GM23338 (cell line): ENCODE results near the gene NLRC5. TPM values are rescaled to one million over a fixed set of nuclear protein-coding genes. Genes with fewer than 3 reads are reported as not detected.
"Not testable (repeated sequence)": the region's sequence is repeated elsewhere in the genome, so short reads cannot be mapped to it uniquely, and the experiment has no call there.

Experiments used
- ATAC-seq: fragments of 200-7000 bp; cut with Tn5 transposase; 3 replicates; pipeline ENCODE4 v1.9.1; 2020
- DNase-seq: peaks from one replicate; pipeline ENCODE4 v3.0.0-alpha.2; 2015; ENCODE audit warnings: low spot score
- H2AFZ ChIP-seq: fragments of 200-600 bp; sonication (generic); 2 replicates; pipeline ENCODE4 v1.8.0; 2016; ENCODE audit warnings: antibody characterized with exemption, mild to moderate bottlenecking, moderate library complexity
- H3F3A ChIP-seq: fragments of 200-600 bp; sonication (generic); replicated peaks from 2 replicates; pipeline ENCODE4 v1.8.0; 2017; ENCODE audit warnings: antibody characterized with exemption, mixed run types, low read depth
- H3K27ac ChIP-seq: fragments of 200-600 bp; sonication (generic); 2 replicates; pipeline ENCODE4 v1.6.1; 2016; ENCODE audit warnings: low read depth
- H3K27me3 ChIP-seq: fragments of 200-600 bp; sonication (generic); 2 replicates; pipeline ENCODE4 v1.8.0; 2016; ENCODE audit warnings: mild to moderate bottlenecking, mixed run types, moderate library complexity; ENCODE audit not compliant: insufficient read depth
- H3K36me3 ChIP-seq: fragments of 200-600 bp; sonication (generic); 2 replicates; pipeline ENCODE4 v1.8.0; 2016; ENCODE audit warnings: mild to moderate bottlenecking; ENCODE audit not compliant: insufficient read depth
- H3K4me1 ChIP-seq: fragments of 200-600 bp; sonication (generic); 2 replicates; pipeline ENCODE4 v1.8.0; 2016; ENCODE audit warnings: mild to moderate bottlenecking, moderate library complexity; ENCODE audit not compliant: insufficient read depth
- H3K4me2 ChIP-seq: fragments of 200-600 bp; sonication (generic); 2 replicates; pipeline ENCODE4 v1.7.1; 2017; ENCODE audit warnings: mixed run types
- H3K4me3 ChIP-seq: fragments of 200-600 bp; sonication (generic); 2 replicates; pipeline ENCODE4 v1.6.1; 2016; ENCODE audit warnings: mixed run types
- H3K79me2 ChIP-seq: fragments of 200-600 bp; sonication (generic); replicated peaks from 2 replicates; pipeline ENCODE4 v1.8.0; 2017; ENCODE audit warnings: mild to moderate bottlenecking; ENCODE audit not compliant: insufficient read depth
- H3K9me2 ChIP-seq: fragments of 200-600 bp; sonication (generic); 2 replicates; pipeline ENCODE4 v1.8.0; 2017; ENCODE audit not compliant: insufficient read depth
- H4K20me1 ChIP-seq: fragments of 200-600 bp; sonication (generic); replicated peaks from 2 replicates; pipeline ENCODE4 v1.8.0; 2017; ENCODE audit warnings: mild to moderate bottlenecking; ENCODE audit not compliant: insufficient read depth
- H3K27ac Mint-ChIP-seq: 2 replicates; pipeline ENCODE4 v1.8.0; 2020; ENCODE audit warnings: inconsistent platforms, mild to moderate bottlenecking, moderate library complexity, mixed read lengths
- H3K27me3 Mint-ChIP-seq: 3 replicates; pipeline ENCODE4 v1.8.0; 2022; ENCODE audit warnings: low read depth, mild to moderate bottlenecking, moderate library complexity, mixed read lengths, inconsistent platforms; ENCODE audit not compliant: insufficient read depth, poor library complexity
- H3K36me3 Mint-ChIP-seq: 3 replicates; pipeline ENCODE4 v1.8.0; 2021; ENCODE audit warnings: low read depth, mild to moderate bottlenecking, inconsistent platforms, moderate library complexity, mixed read lengths
- H3K4me1 Mint-ChIP-seq: 3 replicates; pipeline ENCODE4 v1.8.0; 2020; ENCODE audit warnings: mild to moderate bottlenecking, inconsistent platforms, mixed read lengths
- H3K4me3 Mint-ChIP-seq: 3 replicates; pipeline ENCODE4 v1.8.0; 2021; ENCODE audit warnings: moderate library complexity, mild to moderate bottlenecking, inconsistent platforms, mixed read lengths
- H3K9me3 Mint-ChIP-seq: 3 replicates; pipeline ENCODE4 v1.8.0; 2020; ENCODE audit warnings: moderate library complexity, mild to moderate bottlenecking, inconsistent platforms, mixed read lengths
- CREB1 ChIP-seq: fragments of 250-450 bp; sonication (Bioruptor Pico); IDR thresholded peaks from 2 replicates; pipeline ENCODE4 v1.5.0; 2020; ENCODE audit warnings: low read depth, mild to moderate bottlenecking, moderate library complexity
- ETS1 ChIP-seq: IDR thresholded peaks from 2 replicates; pipeline ENCODE4 v1.6.1; 2016; ENCODE audit warnings: antibody characterized with exemption
- EZH2 ChIP-seq: fragments of 200-600 bp; sonication (generic); IDR thresholded peaks from one replicate; pipeline ENCODE4 v1.8.0; 2017; ENCODE audit warnings: antibody characterized with exemption, mild to moderate bottlenecking, low read depth; ENCODE audit not compliant: unreplicated experiment
- JUNB ChIP-seq: IDR thresholded peaks from one replicate; pipeline ENCODE4 v1.6.1; 2016; ENCODE audit warnings: antibody characterized with exemption; ENCODE audit not compliant: unreplicated experiment
- REST ChIP-seq: IDR thresholded peaks from one replicate; pipeline ENCODE4 v1.6.1; 2018; ENCODE audit warnings: antibody characterized with exemption; ENCODE audit not compliant: unreplicated experiment
- ZNF114 ChIP-seq: fragments of 250-450 bp; sonication (Bioruptor Pico); IDR thresholded peaks from 2 replicates; pipeline ENCODE4 v1.5.0; 2020; ENCODE audit warnings: mild to moderate bottlenecking, moderate library complexity
- ZNF331 ChIP-seq: fragments of 250-450 bp; sonication (Bioruptor Pico); IDR thresholded peaks from 2 replicates; pipeline ENCODE4 v1.5.0; 2020; ENCODE audit warnings: low read depth, mild to moderate bottlenecking, moderate library complexity
- polyA plus RNA-seq: library from polyadenylated mRNA; unstranded; fragments of >200 nt; fragmentation: Nextera tagmentation; extraction: Ambion mirVana; gene quantifications from 2 replicates; pipeline ENCODE4 v1.2.1, GENCODE V29; 2016
- total RNA-seq: library from RNA; depleted of rRNA; stranded (reverse); fragments of >200 nt; shearing (Covaris generic); gene quantifications from 2 replicates; pipeline ENCODE4 v1.2.3, GENCODE V29; 2014

The NLRC5 gene
- total and polyA plus RNA-seq, 2 experiments from 2014 or later, result 2.3 to 3.9 TPM

GRCh38 chr16:57070424-57070823 lies 81.1 kb downstream of the NLRC5 start (continued):
- TF ChIP-seq ETS1 (no peak), REST (no peak), EZH2 (no peak), ZNF114 (CRISPR knock-in tag) (no peak), JUNB (no peak), ZNF331 (CRISPR knock-in tag) (no peak), CREB1 (no peak)

GRCh38 chr16:57071081-57071732 lies 81.8 kb downstream of the NLRC5 start:
- not testable (repeated sequence) for H3K36me3 ChIP-seq, H3K27ac ChIP-seq, H3K27me3 Mint-ChIP-seq, H3K27ac Mint-ChIP-seq, ATAC-seq, H3K27me3 ChIP-seq, DNase-seq, H3K79me2 ChIP-seq, H3K4me3 ChIP-seq, H3K36me3 Mint-ChIP-seq, H3K4me2 ChIP-seq, H3K4me1 Mint-ChIP-seq, H3F3A ChIP-seq, H3K9me2 ChIP-seq, H2AFZ ChIP-seq, H4K20me1 ChIP-seq, H3K4me3 Mint-ChIP-seq, H3K9me3 Mint-ChIP-seq, H3K4me1 ChIP-seq

- Mint-ChIP-seq H3K4me1 (peaks cover 3% of the 10 kb centered on the region; the same call in 1 of the 3 replicates), H3K9me3 (no peaks in the 10 kb centered on the region), H3K27me3 (peaks cover 7% of the 10 kb centered on the region), H3K27ac (no peak overlapping the region), H3K4me3 (no peak overlapping the region), H3K36me3 (no peaks in the 10 kb centered on the region; the same call in 2 of the 3 replicates)
- Histone ChIP-seq H3K36me3 (no peaks in the 10 kb centered on the region), H2AFZ (no peak overlapping the region), H4K20me1 (no peaks in the 10 kb centered on the region), H3F3A (no peaks in the 10 kb centered on the region), H3K27ac (no peak overlapping the region), H3K4me3 (no peak overlapping the region), H3K79me2 (no peaks in the 10 kb centered on the region), H3K4me2 (no peak overlapping the region), H3K27me3 (no peaks in the 10 kb centered on the region), H3K9me2 (no peaks in the 10 kb centered on the region), H3K4me1 (0 out of 2 replicates have a peak, but pooled peaks cover 6% of the 10 kb centered on the region)
- ATAC-seq, result no peak
- TF ChIP-seq EZH2, result no peak
- no peak for DNase-seq
Measured at GRCh38 chr16:57071831-57072582, 82.7 kb downstream of the NLRC5 start.
